ENCODE results near the gene MYD88.
A peak's percentile ranks its signal among the peaks of the same experiment; 100 is the strongest.

Gene MYD88

DNA sequence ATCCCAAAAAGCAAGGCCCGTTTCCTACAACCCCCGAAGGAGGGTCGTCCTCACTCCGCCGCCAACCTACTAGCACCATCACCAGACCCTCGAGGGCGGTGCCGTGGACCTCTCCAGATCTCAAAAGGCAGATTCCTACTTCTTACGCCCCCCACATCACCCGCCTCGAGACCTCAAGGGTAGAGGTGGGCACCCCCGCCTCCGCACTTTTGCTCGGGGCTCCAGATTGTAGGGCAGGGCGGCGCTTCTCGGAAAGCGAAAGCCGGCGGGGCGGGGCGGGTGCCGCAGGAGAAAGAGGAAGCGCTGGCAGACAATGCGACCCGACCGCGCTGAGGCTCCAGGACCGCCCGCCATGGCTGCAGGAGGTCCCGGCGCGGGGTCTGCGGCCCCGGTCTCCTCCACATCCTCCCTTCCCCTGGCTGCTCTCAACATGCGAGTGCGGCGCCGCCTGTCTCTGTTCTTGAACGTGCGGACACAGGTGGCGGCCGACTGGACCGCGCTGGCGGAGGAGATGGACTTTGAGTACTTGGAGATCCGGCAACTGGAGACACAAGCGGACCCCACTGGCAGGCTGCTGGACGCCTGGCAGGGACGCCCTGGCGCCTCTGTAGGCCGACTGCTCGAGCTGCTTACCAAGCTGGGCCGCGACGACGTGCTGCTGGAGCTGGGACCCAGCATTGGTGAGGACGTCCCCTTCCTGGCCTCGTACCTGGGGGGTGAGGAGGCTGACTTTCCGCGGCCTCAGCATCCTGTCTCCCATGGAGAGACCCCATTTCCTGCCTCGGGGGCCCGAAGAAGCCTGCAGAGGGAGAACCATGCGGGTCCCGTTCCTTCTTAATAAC lies at the start of gene MYD88:
MYD88 (plus strand) TSS at position 313 of the 842 bp plus-strand sequence; CDS start at position 353, 40 bp downstream.
- Histone ChIP-seq H3K27me3 (replicated peaks; ENCODE audit: control insufficient read depth, insufficient read depth, low read length) (no peaks in the 10 kb centered on the region), H3K4me3 (replicated peaks; ENCODE audit: low read depth, low read length) (peak within 1 kb of the TSS; percentile 95), H3K36me3 (ENCODE audit: control insufficient read depth, insufficient read depth, low read length) (peaks cover 17% of the 10 kb centered on the region)
- TF ChIP-seq, protein P1, sequence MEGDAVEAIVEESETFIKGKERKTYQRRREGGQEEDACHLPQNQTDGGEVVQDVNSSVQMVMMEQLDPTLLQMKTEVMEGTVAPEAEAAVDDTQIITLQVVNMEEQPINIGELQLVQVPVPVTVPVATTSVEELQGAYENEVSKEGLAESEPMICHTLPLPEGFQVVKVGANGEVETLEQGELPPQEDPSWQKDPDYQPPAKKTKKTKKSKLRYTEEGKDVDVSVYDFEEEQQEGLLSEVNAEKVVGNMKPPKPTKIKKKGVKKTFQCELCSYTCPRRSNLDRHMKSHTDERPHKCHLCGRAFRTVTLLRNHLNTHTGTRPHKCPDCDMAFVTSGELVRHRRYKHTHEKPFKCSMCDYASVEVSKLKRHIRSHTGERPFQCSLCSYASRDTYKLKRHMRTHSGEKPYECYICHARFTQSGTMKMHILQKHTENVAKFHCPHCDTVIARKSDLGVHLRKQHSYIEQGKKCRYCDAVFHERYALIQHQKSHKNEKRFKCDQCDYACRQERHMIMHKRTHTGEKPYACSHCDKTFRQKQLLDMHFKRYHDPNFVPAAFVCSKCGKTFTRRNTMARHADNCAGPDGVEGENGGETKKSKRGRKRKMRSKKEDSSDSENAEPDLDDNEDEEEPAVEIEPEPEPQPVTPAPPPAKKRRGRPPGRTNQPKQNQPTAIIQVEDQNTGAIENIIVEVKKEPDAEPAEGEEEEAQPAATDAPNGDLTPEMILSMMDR (IDR thresholded peaks at IDR 0.05; ENCODE audit: insufficient read depth, low read length, poor library complexity, severe bottlenecking): no peak
- peak; percentile 88 for DNase-seq (ENCODE audit: extremely low read depth, insufficient read length)

DNA sequence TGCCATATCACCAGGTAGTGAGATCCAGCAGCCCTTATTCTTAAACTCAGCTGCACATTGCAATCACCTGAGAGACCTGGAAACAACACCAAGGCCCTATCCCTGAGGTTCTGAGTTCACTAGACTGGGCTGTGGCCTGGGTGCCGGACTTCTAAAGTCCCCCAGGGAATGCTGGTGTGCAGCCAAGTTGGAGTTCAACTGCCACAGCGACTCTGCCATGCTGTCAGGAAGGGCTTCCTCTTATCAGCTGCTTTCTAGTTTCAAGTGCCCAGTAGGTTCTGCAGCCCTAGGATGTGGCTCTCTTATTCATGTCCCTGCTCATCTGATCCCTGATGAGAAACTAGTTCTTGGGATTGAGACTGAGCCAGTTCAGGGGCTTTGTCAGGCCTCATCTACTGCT lies 49.3 kb upstream of the MYD88 start:
- TF ChIP-seq, protein P1 (IDR thresholded peaks at IDR 0.05; ENCODE audit: insufficient read depth, low read length, poor library complexity, severe bottlenecking): no peak
- H3K36me3 ChIP-seq (ENCODE audit: control insufficient read depth, insufficient read depth, low read length): no peaks in the 10 kb centered on the region; the same call in 1 of the 2 replicates
- no peak overlapping the region for H3K4me3 ChIP-seq (replicated peaks; ENCODE audit: low read depth, low read length)
- DNase-seq (ENCODE audit: extremely low read depth, insufficient read length): no peak
- H3K27me3 ChIP-seq (replicated peaks; ENCODE audit: control insufficient read depth, insufficient read depth, low read length): no peaks in the 10 kb centered on the region

- TF ChIP-seq, protein P1 (IDR thresholded peaks at IDR 0.05; ENCODE audit: insufficient read depth, low read length, poor library complexity, severe bottlenecking): no peak
- Histone ChIP-seq H3K27me3 (replicated peaks; ENCODE audit: control insufficient read depth, insufficient read depth, low read length) (no peaks in the 10 kb centered on the region; the same call in 1 of the 2 replicates), H3K36me3 (ENCODE audit: control insufficient read depth, insufficient read depth, low read length) (no peaks in the 10 kb centered on the region), H3K4me3 (replicated peaks; ENCODE audit: low read depth, low read length) (no peak overlapping the region)
- no peak for DNase-seq (ENCODE audit: extremely low read depth, insufficient read length)
Observed at GRCh38 chr3:38090453-38090852, 48.0 kb upstream of the MYD88 start.

- no peaks in the 10 kb centered on the region; the same call in 1 of the 2 replicates for H3K27me3 ChIP-seq (replicated peaks; ENCODE audit: control insufficient read depth, insufficient read depth, low read length)
- H3K36me3 ChIP-seq (ENCODE audit: control insufficient read depth, insufficient read depth, low read length): no peaks in the 10 kb centered on the region
- TF ChIP-seq, protein P1 (IDR thresholded peaks at IDR 0.05; ENCODE audit: insufficient read depth, low read length, poor library complexity, severe bottlenecking): no peak
- DNase-seq (ENCODE audit: extremely low read depth, insufficient read length): no peak
- H3K4me3 ChIP-seq (replicated peaks; ENCODE audit: low read depth, low read length): no peak overlapping the region
Observed at GRCh38 chr3:38094999-38095398, 43.5 kb upstream of the MYD88 start.

DNA sequence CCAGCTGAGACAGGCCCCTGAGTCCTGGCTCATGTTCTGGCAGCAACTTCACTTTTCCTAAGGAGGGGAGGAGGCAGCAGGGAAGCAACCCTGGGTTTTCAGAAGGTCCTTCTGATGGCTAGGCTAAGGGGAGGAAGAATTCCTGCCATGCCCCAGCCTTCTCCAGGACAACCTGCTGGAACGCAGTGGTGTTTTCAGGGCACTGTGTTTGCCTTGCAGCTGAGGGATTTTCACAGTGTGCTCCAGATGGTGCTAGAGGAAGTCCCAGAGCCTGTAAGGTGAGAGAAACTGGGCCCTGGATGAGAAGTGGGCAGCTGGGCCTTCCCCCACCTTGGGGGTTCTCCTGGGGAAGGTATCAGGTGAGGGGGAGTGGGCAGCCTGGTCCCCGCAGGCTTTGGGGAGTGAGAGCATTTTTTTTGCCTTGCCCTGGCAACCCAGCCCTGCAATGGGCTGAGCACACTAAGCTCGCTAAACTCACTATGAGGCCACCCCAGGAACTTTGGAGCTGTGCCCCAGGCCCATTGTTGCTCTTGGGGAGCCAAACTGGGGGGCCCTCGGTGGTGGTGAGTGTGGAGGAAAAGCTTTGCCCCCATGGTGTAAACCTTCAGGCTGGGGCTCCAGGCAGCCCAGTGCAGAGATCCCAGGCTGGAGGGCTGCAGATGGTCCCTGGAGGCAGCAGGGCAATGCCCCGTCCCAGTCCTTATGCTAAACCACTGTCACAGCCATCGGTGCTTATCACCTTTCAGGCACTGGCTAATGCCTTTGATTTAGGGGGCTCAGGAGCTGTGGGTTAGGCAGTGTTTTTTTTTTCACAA lies 42.6 kb upstream of the MYD88 start:
- Histone ChIP-seq H3K36me3 (ENCODE audit: control insufficient read depth, insufficient read depth, low read length) (no peaks in the 10 kb centered on the region), H3K27me3 (replicated peaks; ENCODE audit: control insufficient read depth, insufficient read depth, low read length) (no peaks in the 10 kb centered on the region; the same call in 1 of the 2 replicates), H3K4me3 (replicated peaks; ENCODE audit: low read depth, low read length) (no peak overlapping the region)
- no peak for DNase-seq (ENCODE audit: extremely low read depth, insufficient read length)
- TF ChIP-seq, protein P1 (IDR thresholded peaks at IDR 0.05; ENCODE audit: insufficient read depth, low read length, poor library complexity, severe bottlenecking): no peak

Data from GM06990 (cell line).